NCI-H82 treated with DMSO at 0.1 percent for 48 hours (cell line): ENCODE measurements around the gene RPL18.
A peak's percentile ranks its signal among the peaks of the same experiment; 100 is the strongest.

Source experiments
- DNase-seq: peaks from one replicate; lab custom pipeline; 2025; ENCODE audit not compliant: unreplicated experiment; lab: John Stamatoyannopoulos, UW

RPL18 gene

GRCh38 chr19:48614436-48615230, 4.3 kb downstream of the RPL18 start, which contains the start of gene FAM83E:
TSS of gene FAM83E (minus strand) at chr19:48615076. CDS start at chr19:48613372, 1,704 bp downstream.
- no peak for DNase-seq

- DNase-seq = no peak
Observed at GRCh38 chr19:48613852-48614435, 5.0 kb downstream of the RPL18 start.

DNA sequence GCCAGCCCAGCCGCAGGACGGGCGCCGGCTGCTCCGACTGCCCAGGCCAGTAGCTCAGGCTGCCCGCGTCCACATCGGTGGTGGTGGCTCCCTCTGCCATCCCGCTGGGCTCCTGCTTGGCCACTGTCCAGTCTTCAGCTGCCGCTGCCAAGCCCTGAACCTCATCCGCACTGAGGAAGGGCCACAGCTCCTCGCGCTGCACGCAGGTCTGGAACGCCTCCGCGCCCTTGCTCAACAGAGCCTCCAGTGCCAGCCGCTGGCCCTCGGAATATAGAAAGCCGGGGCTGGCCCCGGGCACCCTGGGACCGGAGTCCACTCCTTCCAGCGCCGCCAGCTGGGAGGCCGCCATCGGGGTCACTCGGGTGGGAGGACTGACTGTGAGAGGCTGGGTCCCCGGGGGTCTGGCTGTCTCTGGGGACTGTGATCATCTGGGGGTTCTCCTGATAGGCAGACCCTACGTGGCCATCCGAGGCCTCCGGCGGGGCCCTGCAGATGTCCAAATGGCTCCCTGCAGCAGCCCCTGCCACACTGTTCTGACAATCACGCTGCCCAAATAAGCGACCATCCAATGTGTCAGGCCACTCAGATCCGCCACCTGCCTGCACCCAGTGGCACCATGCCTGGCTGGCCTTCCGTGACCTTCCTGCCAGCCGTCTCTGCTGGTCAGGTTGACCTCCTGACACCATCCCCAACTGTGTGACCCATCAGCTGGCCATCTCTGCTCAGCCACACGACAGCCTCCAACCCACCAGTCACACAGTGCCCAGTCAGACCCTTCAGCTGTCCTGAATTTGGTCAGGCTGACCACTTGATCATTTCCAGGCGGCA, 5.7 kb downstream of the RPL18 start:
- DNase-seq = no peak

DNA sequence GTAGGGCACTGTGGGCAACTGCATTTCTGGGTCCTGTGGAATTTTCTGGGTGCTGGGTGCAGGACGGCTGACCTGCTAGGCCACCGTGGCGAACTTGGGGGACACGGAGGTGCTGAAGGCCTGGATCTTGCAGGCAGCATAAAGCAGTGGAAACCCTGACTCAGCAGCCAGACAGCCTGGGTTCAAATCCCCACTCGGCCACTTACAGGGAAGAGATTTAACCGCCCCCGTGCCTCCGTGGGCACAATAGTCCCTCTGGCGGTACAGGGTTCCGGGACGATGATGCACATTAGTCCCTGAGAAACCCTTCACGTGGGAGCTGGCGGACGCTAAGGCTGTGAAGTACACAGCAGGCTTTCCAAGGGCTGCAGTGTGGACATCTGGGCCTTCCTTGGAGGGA, 7.1 kb downstream of the RPL18 start:
- DNase-seq = no peak

DNA sequence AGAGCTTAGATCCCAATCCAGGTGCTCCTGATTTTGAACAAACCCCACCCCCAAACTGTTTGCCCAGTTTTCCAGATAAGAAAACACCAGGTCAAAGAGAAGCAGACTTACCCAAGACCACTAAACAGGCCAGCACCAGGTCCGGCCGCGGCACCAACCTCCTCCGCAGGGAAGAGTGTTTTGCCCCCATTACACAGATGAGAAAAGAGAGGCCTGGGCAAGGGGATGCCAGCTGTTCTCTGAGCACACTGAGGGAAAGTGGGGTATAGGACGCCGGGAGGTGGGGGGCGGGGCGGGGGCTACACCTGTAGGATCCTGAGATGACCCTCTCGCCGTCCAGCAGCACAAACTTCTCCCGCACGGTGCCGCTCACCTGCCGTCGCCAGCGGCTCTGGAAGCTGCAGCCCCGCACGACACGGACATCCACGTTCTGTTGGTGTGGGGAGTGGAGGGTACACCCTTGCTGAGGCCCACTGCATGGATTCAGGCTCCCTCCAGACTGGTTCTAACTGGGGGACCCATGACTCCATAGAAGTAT, 9.3 kb downstream of the RPL18 start:
- DNase-seq = no peak

GRCh38 chr19:48608798-48609263, 10.1 kb downstream of the RPL18 start:
- peak; percentile 14 for DNase-seq

GRCh38 chr19:48607359-48607755, 11.6 kb downstream of the RPL18 start:
- DNase-seq = no peak

DNA sequence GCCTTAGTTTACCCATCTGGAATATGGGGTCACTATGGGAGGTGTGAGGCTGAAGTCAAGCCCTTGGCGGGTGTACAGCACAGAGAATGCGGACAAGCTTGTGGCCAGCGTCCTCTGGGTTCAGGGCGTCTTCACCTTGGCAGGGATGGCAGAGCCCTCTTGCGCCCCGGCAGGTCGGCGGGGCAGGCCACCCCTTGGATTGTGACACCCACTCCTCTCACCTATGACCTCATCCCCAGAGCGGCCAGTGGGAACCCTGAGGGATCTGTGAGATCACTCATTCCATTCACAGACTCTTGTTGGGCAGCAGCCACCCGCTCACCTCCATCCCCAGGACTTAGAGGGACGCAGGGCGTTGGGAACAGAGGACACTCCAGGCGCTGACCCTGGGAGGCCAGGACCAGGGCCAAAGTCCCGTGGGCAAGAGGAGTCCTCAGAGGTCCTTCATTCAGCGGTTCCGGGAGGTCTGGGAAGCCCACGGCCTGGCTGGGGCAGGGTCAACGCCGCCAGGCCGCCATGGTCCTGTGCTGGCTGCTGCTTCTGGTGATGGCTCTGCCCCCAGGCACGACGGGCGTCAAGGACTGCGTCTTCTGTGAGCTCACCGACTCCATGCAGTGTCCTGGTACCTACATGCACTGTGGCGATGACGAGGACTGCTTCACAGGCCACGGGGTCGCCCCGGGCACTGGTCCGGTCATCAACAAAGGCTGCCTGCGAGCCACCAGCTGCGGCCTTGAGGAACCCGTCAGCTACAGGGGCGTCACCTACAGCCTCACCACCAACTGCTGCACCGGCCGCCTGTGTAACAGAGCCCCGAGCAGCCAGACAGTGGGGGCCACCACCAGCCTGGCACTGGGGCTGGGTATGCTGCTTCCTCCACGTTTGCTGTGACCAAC, 12.3 kb downstream of the RPL18 start, which contains the start of gene SPACA4:
Gene SPACA4 (plus strand): TSS at position 280 of the 896 bp plus-strand sequence. CDS start 237 bp downstream, at position 517.
- no peak for DNase-seq

DNA sequence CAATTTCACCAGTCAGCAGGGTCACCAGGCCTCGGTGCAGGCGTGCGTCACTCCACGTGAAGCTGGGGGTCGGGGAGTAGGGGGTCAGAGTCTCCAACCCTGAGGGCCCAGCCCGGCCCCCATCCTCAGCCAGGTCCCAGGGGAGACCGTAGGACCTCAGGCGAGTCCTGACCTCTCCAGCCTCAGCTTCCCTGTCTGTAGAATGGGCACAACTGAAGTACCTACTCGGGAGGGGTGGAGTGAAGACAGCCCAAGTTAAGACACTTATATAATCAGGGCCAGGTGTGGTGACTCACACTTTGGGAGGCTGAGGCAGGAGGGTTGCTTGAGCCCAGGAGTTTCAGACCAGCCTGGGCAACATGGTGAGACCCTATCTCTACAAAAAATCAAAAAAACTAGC, 15.1 kb downstream of the RPL18 start:
- DNase-seq = no peak

DNA sequence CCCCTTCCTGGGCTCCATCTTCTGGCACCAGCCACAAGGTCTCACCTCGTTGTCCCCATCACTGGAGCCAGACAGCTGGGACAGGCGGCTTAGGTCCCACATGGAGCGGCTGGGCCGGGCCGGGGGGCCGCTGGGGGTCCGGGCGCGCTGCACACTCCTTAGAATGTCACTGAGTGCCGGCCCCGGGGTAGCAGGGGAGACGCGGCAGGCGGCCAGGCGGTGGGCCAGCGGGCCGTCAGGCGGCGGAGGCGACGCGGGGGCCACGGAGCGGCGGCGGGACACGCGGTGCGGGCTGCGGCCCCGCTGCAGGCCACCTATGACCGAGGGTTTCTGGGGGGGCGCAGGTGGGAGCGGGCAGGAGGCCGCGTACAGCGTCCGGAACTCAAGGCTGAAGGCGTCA, 15.5 kb downstream of the RPL18 start:
- DNase-seq = no peak

- no peak for DNase-seq
Observed at GRCh38 chr19:48603001-48603400, 16.0 kb downstream of the RPL18 start.

DNA sequence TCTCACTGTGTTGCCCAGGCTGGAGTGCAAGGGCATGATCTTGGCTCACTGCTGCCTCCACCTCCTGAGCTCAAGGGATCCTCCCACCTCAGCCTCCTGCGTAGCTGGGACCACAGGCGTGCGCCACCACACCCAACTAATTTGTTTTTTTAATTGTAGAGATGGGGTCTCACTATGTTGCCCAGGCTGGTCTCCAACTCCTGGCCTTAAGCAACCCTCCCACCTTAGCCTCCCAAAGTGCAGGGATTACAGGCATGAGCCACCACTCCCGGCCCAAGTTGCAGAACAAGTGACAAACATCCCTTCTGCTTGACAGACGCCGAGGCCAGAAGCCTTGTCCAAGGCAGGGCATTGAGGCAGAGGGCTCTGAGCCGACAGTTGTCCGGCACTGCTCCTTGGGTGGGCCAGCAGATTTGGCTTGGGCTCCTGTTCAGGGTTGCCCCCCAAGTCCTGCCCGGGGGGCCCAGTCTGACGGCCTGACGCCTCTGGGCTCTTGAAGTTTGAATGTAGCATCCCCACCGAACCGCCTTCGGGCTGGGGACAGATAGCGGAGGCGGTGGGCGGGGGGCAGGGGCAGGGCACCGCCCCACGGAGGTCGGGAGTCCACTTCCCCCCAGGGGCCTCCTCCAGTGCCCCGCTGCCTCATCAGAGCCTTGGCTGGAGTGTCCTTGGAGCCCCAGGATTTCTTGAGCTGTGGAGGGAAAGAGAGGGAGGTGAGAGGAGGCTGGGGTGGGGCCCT, 18.1 kb downstream of the RPL18 start:
- no peak for DNase-seq

- DNase-seq = no peak
Observed at GRCh38 chr19:48598996-48599700, 19.8 kb downstream of the RPL18 start.

DNA sequence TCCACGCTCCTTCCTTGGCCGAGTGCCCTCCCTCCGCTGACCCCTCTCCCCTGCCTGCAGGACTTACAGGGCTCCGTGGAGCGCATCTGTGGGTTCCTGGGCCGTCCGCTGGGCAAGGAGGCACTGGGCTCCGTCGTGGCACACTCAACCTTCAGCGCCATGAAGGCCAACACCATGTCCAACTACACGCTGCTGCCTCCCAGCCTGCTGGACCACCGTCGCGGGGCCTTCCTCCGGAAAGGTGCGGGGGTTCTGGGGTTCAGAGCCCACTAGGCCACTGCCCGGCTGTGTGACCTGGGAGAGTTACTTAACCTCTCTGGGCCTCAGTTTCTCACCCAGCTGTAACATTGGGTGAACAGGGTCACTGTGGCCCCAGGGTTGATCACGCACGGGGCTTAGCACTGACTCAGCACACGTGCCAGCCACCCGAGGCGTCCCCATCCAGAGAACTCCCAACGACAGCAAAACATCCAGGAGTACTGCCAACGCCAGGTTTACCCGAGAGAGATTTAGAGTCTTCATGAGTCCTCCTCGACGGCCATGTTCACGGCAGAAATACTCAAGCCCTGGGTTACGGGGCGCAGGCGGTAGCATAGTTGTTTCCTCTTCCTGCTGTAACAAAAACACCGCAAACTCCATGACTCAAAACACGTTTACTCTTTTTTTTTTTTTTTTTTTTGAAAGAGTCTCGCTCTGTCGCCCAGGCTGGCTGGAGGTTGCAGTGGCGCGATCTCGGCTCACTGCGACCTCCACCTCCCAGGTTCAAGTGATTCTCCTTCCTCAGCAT, 22.1 kb downstream of the RPL18 start:
- no peak for DNase-seq

GRCh38 chr19:48596237-48596636, 22.7 kb downstream of the RPL18 start:
- no peak for DNase-seq

DNA sequence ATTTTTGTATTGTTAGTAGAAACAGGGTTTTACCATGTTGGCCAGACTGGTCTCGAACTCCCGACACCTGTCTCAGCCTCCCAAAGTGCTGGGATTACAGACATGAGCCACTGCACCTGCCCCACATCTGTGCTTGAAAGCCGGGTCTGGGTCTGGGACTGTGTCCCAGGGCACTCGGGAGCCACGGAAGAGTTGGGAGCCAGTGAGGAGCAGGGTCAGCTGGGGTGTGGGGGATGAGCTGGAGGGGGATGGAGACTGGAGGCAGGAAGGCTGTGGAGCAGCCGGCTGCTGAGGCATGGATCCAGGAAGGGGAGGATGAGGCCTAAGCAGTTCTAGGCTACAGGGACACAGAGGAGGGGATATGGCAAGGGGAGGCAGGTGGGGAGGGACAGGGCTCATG, 23.1 kb downstream of the RPL18 start:
- no peak for DNase-seq

- no peak for DNase-seq
Observed at GRCh38 chr19:48595171-48595570, 23.8 kb downstream of the RPL18 start.

GRCh38 chr19:48591021-48591420, 28.0 kb downstream of the RPL18 start:
- no peak for DNase-seq
